Body of pancreas (tissue), 4 donors: ENCODE results near the gene GMPR. TPM values are rescaled to one million over a fixed set of nuclear protein-coding genes. Genes with fewer than 3 reads are reported as not detected.
A peak's percentile ranks its signal among the peaks of the same experiment; 100 is the strongest.

ENCODE experiments used
- ATAC-seq: fragments of 150-250 bp; one replicate; pipeline ENCODE4 v1.9.1; 2016
- DNase-seq, 4 donors: peaks; one replicate each; pipeline ENCODE4 v3.0.0-alpha.2; 2019
- H3K27ac ChIP-seq, 4 donors: fragments of 200-600 bp; sonication (generic); 1 replicate in 3 of 4; 2 replicates in 1 of 4; pipeline versions ENCODE4 v1.5.1 to v1.6.1; 2016 to 2019; ENCODE audit warnings: mild to moderate bottlenecking in 1 of 4, mixed read lengths in 1 of 4, moderate library complexity in 1 of 4
- H3K27me3 ChIP-seq, 2 donors: fragments of 200-600 bp; sonication (generic); one replicate each; pipeline ENCODE4 v1.6.0; 2016; ENCODE audit warnings: mild to moderate bottlenecking in 1 of 2
- H3K36me3 ChIP-seq, 2 donors: fragments of 200-600 bp; sonication (generic); replicated peaks in 1 of 2; 2 replicates each; pipeline ENCODE4 v1.5.1; 2016; ENCODE audit warnings: low read depth in 2 of 2; ENCODE audit not compliant: insufficient read depth in 1 of 2
- H3K4me1 ChIP-seq: fragments of 200-600 bp; sonication (generic); one replicate; pipeline ENCODE4 v1.6.0; 2016
- H3K4me3 ChIP-seq, 2 donors: fragments of 200-600 bp; sonication (generic); 1 replicate in 1 of 2; 2 replicates in 1 of 2; pipeline ENCODE4 v1.5.1; 2016 to 2019
- H3K9me3 ChIP-seq, 3 donors: fragments of 200-600 bp; sonication (generic); 1 replicate in 2 of 3; 2 replicates in 1 of 3; pipeline ENCODE4 v1.5.1; 2016
- CTCF ChIP-seq, 7 experiments: fragments of 450-650 bp in 4 of 7; fragments of 200-600 bp in 3 of 7; sonication (generic) in 3 of 7; IDR thresholded peaks; one replicate each; pipeline ENCODE4 v1.5.1; 2016 to 2019; ENCODE audit warnings: antibody characterized with exemption in 7 of 7
- POLR2A ChIP-seq, 3 donors: fragments of 450-650 bp; IDR thresholded peaks; one replicate each; pipeline ENCODE4 v1.6.1; 2016; ENCODE audit warnings: antibody characterized with exemption in 3 of 3, mild to moderate bottlenecking in 2 of 3
- WGBS, 2 donors: methylation state at CpG; one replicate each; pipeline ENCODE4 v1.1.5; 2017; 5-methylcytosine and 5-hydroxymethylcytosine counted together
- intact Hi-C: fragments of 100-400 bp; cut with DNase I; formaldehyde crosslinking; loops from one replicate; pipeline ENCODE4 v1.15.1; 2023
- total RNA-seq, 2 donors: library from RNA; depleted of rRNA; stranded (reverse); fragments of >200 nt; gene quantifications; one replicate each; pipeline ENCODE4 v1.1.0, GENCODE V29; 2016

The GMPR gene
- total RNA-seq, 2 donors from 2014 or later: 7.9 to 14.0 TPM

DNA sequence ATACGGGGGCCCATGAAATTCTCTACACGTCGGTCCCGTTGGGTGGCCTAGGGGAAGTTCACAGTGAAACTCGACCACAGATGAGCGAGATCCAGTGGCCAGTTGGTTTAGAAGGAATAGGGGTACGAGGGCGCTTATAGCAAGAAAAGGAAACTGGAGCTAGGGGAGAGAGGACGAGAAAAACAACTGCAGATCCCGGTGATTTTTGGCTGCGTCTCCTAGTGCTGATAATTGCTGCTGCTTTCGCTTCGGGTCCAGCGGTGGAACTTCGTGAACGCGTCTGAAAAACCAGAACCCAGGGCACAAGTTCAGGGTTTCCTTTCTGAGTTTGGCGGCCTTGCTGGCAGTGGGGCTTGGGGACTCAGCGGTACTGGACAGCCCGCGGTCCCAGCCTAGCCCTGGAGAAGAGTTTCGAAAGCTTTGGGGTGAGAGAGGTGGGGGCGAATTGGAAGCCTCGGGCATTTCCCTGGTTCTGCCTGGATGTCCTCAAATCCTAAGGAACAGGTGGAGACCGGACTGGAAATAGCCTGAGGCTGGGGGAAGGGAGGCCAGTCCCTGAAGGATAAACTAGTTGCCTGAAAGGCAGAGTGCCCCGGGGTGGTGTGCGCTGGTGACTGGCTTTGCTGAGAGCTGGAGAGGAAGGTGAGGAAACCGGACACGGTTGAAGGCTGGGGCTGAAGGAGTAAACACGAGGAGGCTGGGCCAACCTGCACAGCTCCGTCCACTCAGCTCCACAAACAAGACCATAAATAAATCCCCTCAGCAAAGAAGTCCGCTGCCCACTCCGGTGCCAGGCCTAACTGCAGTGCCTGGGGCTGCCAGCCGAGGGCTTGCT lies 793 bp downstream of the GMPR start:
- Histone ChIP-seq H3K4me1 (peaks cover 29% of the 10 kb centered on the region), H3K36me3 (no peaks in the 10 kb centered on the region), H3K4me3 (peak overlapping the region; percentile 54 to 59), H3K27me3 (no peaks in the 10 kb centered on the region), H3K27ac (peak overlapping the region; percentile 45 to 79 (median 68)), H3K9me3 (no peaks in the 10 kb centered on the region)
- ATAC-seq (peak; percentile 60), DNase-seq (peak; percentile 32 to 83 (median 76))
- peak in 2 of 3 donors; percentile 53 to 64 for TF ChIP-seq POLR2A (IDR thresholded peaks at IDR 0.05)
- TF ChIP-seq CTCF (IDR thresholded peaks at IDR 0.05): peak in 5 of 7 experiments; percentile 27 to 73 (median 67)
- WGBS, 2 donors: 2% methylated on average over 24 to 34 of the region's 34 CpGs
- intact Hi-C loops: no loop called here

DNA sequence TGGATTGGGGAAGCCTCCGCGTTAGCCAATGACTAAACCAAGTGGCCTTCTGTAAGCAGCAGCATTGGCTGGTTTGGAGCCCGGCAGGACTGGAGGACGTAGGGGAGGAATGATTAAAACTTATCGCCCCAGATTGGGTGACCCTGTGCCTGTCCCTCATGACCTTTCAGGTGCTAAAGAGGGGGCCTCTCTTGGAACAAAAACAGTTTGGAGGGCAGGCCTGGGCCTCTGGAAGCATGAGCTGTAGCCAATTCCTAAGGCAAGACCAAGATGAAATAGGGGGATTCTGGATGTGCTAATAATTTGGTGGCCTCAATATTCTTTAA lies 1.4 kb downstream of the GMPR start:
- ATAC-seq: no peak
- Histone ChIP-seq H3K9me3 (no peaks in the 10 kb centered on the region), H3K27ac (peak overlapping the region; percentile 6 to 79 (median 68)), H3K36me3 (no peaks in the 10 kb centered on the region), H3K27me3 (no peaks in the 10 kb centered on the region), H3K4me3 (no peak overlapping the region), H3K4me1 (peaks cover 35% of the 10 kb centered on the region)
- 4 to 12% methylated on average over 4 to 5 of the region's 5 CpGs for WGBS, 2 donors
- TF ChIP-seq CTCF (IDR thresholded peaks at IDR 0.05) (peak in 2 of 7 experiments; percentile 7 to 53), POLR2A (IDR thresholded peaks at IDR 0.05) (no peak)
- intact Hi-C loops: no loop called here
- DNase-seq: peak in 1 of 4 donors; percentile 82

DNA sequence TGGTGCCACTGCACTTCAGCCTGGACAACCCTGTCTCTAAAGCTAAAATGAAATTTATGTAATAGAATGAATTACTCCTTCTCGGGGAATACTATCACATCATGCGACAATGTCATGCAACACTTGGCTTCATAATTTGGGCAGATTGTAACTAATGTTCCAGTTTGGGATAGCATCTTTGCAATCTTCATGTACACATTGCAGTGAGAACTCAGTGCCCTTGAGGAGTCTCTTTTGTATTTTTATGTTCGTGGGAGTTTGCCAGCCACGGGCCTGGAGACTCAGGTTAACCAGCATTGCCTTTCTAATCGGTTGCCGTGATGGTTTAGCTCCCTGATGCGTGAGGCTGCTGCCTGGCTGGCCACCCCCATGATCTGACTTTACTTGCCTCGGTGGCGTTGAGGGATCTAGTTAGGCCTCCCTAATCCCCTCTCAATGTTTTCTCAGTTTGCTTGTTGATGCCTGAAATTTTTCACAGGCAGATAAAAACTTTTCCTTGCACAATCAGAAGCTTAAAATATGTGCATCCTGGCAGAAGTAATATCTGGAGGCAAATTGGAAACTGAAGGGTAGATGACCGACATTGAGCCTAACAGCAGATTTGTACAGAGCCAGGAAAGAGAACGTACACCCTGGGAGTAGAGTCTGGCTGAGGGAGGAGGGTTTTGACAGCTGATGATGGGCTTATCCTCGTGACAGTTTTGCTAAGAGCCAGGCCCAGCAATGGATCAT lies 2.4 kb downstream of the GMPR start:
- no peak for DNase-seq
- intact Hi-C loops: no loop called here
- no peaks in the 10 kb centered on the region for H3K27me3 ChIP-seq
- no peak for ATAC-seq
- peaks cover 41% of the 10 kb centered on the region for H3K4me1 ChIP-seq
- WGBS, 2 donors: 81 to 91% methylated on average over 12 of the region's 12 CpGs
- no peaks in the 10 kb centered on the region for H3K36me3 ChIP-seq
- H3K27ac ChIP-seq: no peak overlapping the region
- no peaks in the 10 kb centered on the region for H3K9me3 ChIP-seq
- no peak overlapping the region for H3K4me3 ChIP-seq
- TF ChIP-seq CTCF (IDR thresholded peaks at IDR 0.05): no peak
- no peak for TF ChIP-seq POLR2A (IDR thresholded peaks at IDR 0.05)

GRCh38 chr6:16241321-16241689 lies 2.9 kb downstream of the GMPR start:
- H3K27ac ChIP-seq: no peak overlapping the region
- TF ChIP-seq CTCF (IDR thresholded peaks at IDR 0.05): no peak
- TF ChIP-seq POLR2A (IDR thresholded peaks at IDR 0.05): no peak
- H3K9me3 ChIP-seq: no peaks in the 10 kb centered on the region
- DNase-seq: no peak
- H3K27me3 ChIP-seq: no peaks in the 10 kb centered on the region
- intact Hi-C loops: no loop called here
- H3K4me1 ChIP-seq: peaks cover 45% of the 10 kb centered on the region
- H3K36me3 ChIP-seq: no peaks in the 10 kb centered on the region
- H3K4me3 ChIP-seq: no peak overlapping the region
- no peak for ATAC-seq
- WGBS, 2 donors: 88% methylated on average over 4 of the region's 4 CpGs
